ENCODE measurements around the gene CD79B.
A peak's percentile ranks its signal among the peaks of the same experiment; 100 is the strongest.

DNA sequence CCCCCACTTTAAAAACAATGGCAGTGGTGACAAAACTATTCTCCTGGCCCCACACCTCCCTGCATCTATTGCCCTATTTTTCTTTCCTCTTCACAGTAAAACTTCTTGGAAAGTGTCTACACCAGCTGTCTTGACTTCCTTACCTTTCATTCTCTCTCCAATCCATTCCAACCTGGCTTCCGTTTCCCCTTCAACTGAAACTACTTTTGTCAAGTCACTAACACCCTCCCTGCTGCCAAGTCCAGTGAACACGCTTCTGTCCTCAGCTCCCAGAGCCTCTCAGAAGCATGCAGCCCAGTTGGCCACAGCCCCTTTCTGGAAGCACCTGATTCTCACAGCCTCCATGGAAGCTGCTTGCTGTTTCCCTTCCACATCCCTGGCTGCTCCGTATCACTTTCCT, 44.6 kb upstream of the CD79B start:
- TF ChIP-seq ZKSCAN8 (CRISPR knock-in tag; IDR thresholded peaks at IDR 0.05) (no peak), U2AF1 (optimal IDR thresholded peaks at IDR 0.05; ENCODE audit: low read depth, low read length) (no peak), SMC3 (conservative IDR thresholded peaks at IDR 0.05; ENCODE audit: insufficient read depth, low read depth, low read length) (no peak), POLR2B (IDR thresholded peaks at IDR 0.05; ENCODE audit: low read depth, partially characterized antibody) (no peak), SNIP1 (IDR thresholded peaks at IDR 0.05; ENCODE audit: low read depth) (no peak), HOMEZ (CRISPR knock-in tag; IDR thresholded peaks at IDR 0.05) (no peak), BHLHE40 (IDR thresholded peaks at IDR 0.05; ENCODE audit: low read length) (peak; percentile 51), POLR2A (conservative IDR thresholded peaks at IDR 0.05) (no peak)
- TF ChIP-seq, protein P1, sequence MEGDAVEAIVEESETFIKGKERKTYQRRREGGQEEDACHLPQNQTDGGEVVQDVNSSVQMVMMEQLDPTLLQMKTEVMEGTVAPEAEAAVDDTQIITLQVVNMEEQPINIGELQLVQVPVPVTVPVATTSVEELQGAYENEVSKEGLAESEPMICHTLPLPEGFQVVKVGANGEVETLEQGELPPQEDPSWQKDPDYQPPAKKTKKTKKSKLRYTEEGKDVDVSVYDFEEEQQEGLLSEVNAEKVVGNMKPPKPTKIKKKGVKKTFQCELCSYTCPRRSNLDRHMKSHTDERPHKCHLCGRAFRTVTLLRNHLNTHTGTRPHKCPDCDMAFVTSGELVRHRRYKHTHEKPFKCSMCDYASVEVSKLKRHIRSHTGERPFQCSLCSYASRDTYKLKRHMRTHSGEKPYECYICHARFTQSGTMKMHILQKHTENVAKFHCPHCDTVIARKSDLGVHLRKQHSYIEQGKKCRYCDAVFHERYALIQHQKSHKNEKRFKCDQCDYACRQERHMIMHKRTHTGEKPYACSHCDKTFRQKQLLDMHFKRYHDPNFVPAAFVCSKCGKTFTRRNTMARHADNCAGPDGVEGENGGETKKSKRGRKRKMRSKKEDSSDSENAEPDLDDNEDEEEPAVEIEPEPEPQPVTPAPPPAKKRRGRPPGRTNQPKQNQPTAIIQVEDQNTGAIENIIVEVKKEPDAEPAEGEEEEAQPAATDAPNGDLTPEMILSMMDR (IDR thresholded peaks at IDR 0.05 in 2 of 3, conservative IDR thresholded peaks at IDR 0.05 in 1 of 3; ENCODE audit: insufficient read depth in 2 of 3, low read depth in 1 of 3, low read length in 3 of 3), result no peak
